ENCODE data around the gene FGF12.

Gene FGF12

GRCh38 chr3:192543163-192543562 is 184.2 kb downstream of the FGF12 start:
- TF ChIP-seq, protein P1, sequence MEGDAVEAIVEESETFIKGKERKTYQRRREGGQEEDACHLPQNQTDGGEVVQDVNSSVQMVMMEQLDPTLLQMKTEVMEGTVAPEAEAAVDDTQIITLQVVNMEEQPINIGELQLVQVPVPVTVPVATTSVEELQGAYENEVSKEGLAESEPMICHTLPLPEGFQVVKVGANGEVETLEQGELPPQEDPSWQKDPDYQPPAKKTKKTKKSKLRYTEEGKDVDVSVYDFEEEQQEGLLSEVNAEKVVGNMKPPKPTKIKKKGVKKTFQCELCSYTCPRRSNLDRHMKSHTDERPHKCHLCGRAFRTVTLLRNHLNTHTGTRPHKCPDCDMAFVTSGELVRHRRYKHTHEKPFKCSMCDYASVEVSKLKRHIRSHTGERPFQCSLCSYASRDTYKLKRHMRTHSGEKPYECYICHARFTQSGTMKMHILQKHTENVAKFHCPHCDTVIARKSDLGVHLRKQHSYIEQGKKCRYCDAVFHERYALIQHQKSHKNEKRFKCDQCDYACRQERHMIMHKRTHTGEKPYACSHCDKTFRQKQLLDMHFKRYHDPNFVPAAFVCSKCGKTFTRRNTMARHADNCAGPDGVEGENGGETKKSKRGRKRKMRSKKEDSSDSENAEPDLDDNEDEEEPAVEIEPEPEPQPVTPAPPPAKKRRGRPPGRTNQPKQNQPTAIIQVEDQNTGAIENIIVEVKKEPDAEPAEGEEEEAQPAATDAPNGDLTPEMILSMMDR (IDR thresholded peaks at IDR 0.05; ENCODE audit: control extremely low read depth, extremely low read depth, low read depth, missing control alignments) = no peak
- DNase-seq (ENCODE audit: extremely low spot score) = no peak
- CTCF ChIA-PET = interaction anchor here (1.3 kb wide), 1 partner anchor 24 kb away, joined by 3 read pairs; no protein-coding TSS in a partner anchor
- POLR2A ChIA-PET = no interaction called here

- CTCF ChIA-PET = interaction anchor here (0.9 kb wide), 1 partner anchor 11 kb away, joined by 3 read pairs; no protein-coding TSS in a partner anchor
- POLR2A ChIA-PET = no interaction called here
Observed at GRCh38 chr3:192516820-192517219, 210.5 kb downstream of the FGF12 start.

DNA sequence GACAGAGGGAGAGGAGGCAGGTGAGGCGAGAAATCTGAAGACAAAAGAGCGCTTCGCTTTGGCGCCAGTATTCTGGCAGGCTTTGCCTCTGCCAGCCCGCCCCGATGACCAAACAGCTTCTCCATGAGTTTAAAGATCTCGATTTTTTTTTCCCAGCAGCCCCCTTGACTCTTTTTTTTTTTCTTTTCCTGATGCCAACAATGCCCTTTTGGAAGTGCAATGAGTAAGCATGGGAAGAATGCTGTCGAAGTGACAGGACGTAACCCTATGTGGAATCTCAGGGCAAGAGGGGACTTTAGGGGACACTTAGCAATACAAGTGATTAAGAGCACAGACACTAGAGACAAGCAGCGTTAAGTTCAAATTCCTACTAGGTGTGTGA is 211.7 kb downstream of the FGF12 start:
- CTCF ChIA-PET = no interaction called here
- POLR2A ChIA-PET = no interaction called here
- no peak for DNase-seq (ENCODE audit: extremely low spot score)
- TF ChIP-seq, protein P1 (IDR thresholded peaks at IDR 0.05; ENCODE audit: control extremely low read depth, extremely low read depth, low read depth, missing control alignments) = no peak

More at GRCh38 chr3:192516820-192517219, 210.5 kb downstream of the FGF12 start:
- DNase-seq (ENCODE audit: extremely low spot score) = no peak
- TF ChIP-seq, protein P1 (IDR thresholded peaks at IDR 0.05; ENCODE audit: control extremely low read depth, extremely low read depth, low read depth, missing control alignments) = no peak

DNA sequence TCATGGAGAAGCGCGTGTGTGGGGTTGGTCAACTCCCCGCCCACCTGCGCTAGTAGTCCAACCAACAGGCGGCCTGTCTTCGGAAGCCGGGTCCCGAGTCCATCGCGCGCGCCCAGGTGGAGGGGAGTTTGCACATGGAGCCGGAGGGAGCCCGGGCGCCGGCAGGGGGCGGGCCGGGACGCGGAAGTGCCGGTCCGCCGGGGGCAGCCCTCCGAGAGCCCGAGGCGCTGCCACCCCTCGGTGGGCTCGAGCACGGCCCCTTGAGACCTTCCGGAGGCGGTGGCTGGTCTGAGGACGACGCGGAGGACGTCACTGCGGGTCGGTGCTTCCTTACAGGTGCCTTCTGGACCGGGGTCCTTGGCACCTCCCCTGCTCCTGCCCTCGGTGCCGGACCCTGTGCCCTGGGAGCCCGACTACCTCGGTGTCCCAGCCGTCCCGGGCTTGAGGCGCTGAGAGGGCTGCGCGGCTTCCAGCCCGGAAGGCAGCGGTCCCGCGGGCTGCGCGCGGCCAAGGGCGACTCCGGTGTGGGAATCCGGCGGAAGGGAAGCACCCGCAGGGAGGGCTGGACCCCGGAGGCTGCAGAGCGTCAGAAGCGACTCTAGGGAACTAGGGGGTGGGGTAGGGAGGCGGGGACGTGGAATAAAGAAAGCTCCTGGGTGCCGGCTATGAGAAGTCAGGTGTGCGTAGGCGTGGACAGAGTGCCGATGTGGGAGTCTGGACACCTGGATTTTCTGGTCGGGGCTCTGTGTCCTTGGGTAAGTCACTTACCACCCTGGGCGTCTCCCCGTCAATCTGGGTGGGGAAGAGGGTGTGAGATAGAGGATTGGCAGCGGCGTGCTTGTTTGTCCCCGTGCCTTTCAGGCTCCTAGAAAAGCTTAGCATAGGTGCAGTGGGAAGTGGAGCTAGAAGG is 212.3 kb downstream of the FGF12 start:
- no peak for DNase-seq (ENCODE audit: extremely low spot score)
- TF ChIP-seq, protein P1 (IDR thresholded peaks at IDR 0.05; ENCODE audit: control extremely low read depth, extremely low read depth, low read depth, missing control alignments) = no peak
- POLR2A ChIA-PET = no interaction called here
- CTCF ChIA-PET = no interaction called here

DNA sequence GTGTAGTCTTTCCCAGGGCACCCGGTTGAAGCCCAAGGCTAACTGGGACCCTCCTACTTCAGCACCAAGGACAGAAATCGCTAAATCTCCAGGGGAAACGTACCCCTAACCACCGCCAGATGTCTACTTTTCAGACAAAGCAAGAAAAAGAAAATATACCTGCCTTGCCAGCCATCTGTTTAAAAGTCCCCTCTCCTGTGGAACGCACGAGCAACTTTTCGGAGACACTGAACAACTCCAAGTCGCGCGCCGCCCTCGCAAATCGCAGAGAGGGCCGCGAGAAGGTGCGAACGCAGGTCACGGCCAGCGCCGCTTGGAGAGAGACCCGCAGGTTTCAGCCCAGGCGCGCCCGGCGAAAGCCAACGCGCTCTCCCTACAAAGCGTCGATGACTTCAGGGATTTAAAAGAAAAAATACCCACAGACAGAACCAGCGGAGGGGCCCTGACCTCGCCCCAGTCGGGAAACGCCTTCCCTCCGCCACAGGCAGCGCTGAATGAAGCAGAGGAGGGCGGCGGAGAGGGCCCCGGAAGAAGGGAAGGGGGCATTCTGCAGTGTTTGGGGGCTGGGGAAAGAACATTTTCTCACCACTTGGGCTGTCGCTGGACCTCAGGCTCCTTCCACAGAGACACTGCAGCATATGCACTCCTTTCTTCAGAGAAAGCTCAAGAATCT is 213.1 kb downstream of the FGF12 start:
- CTCF ChIA-PET = no interaction called here
- POLR2A ChIA-PET = no interaction called here
- TF ChIP-seq, protein P1 (IDR thresholded peaks at IDR 0.05; ENCODE audit: control extremely low read depth, extremely low read depth, low read depth, missing control alignments) = no peak
- DNase-seq (ENCODE audit: extremely low spot score) = no peak

DNA sequence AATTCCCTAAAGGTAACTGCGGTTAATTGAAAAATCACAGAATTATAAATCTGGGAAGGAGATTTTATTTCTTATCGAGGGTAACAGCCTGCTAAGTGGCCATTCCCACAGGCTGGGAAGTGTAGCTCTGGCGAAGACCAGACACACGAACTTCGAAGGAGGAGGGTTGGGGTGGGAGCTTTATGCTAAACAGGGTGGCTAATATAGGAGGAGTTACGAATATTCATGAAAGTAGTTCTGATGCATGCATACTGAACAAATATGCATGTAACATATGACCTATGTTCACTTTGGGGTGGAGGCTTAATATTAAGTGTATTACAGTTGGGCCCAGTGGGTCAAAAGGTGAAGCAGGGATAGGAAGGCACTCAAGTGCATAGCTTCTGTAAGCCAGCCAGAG is 221.6 kb downstream of the FGF12 start:
- TF ChIP-seq, protein P1 (IDR thresholded peaks at IDR 0.05; ENCODE audit: control extremely low read depth, extremely low read depth, low read depth, missing control alignments) = no peak
- ChIA-PET CTCF (interaction anchor here (0.8 to 1.0 kb wide), 2 partner anchors 11 kb away, joined by 3 read pairs; no protein-coding TSS in a partner anchor), POLR2A (no interaction called here)
- no peak for DNase-seq (ENCODE audit: extremely low spot score)

All from GM10248 (cell line).